CD14-positive monocyte (primary cell): ENCODE data around the gene AHSP. TPM values are rescaled to one million over a fixed set of nuclear protein-coding genes. Genes with fewer than 3 reads are reported as not detected.

Experiments used
- DNase-seq, 3 donors: peaks; one replicate each; pipeline ENCODE4 v3.0.0-alpha.2; 2011 to 2022
- H2AFZ ChIP-seq: 2 replicates; pipeline ENCODE4 v1.6.0; 2012; ENCODE audit warnings: mild to moderate bottlenecking, low read depth, low read length, inconsistent platforms; ENCODE audit not compliant: insufficient read depth, poor library complexity, severe bottlenecking
- H3K27ac ChIP-seq, 2 donors: 1 replicate in 1 of 2; 2 replicates in 1 of 2; pipeline ENCODE4 v1.5.1; 2012 to 2013; ENCODE audit warnings: low read length in 2 of 2, control low read depth in 1 of 2, inconsistent platforms in 1 of 2, low read depth in 1 of 2, mild to moderate bottlenecking in 1 of 2
- H3K27me3 ChIP-seq, 2 donors: one replicate each; pipeline versions ENCODE4 v1.6.0 to v1.6.1; 2011 to 2013; ENCODE audit warnings: low read length in 2 of 2; ENCODE audit not compliant: control insufficient read depth in 2 of 2, insufficient read depth in 2 of 2
- H3K36me3 ChIP-seq, 2 donors: replicated peaks in 1 of 2; 1 replicate in 1 of 2; 2 replicates in 1 of 2; pipeline versions ENCODE4 v1.5.1 to v1.6.1; 2012 to 2013; ENCODE audit warnings: low read length in 2 of 2, control low read depth in 1 of 2, inconsistent platforms in 1 of 2, mild to moderate bottlenecking in 1 of 2; ENCODE audit not compliant: insufficient read depth in 2 of 2, control insufficient read depth in 1 of 2
- H3K4me1 ChIP-seq, 2 donors: 1 replicate in 1 of 2; 2 replicates in 1 of 2; pipeline versions ENCODE4 v1.5.1 to v1.6.1; 2012 to 2013; ENCODE audit warnings: low read length in 2 of 2, control low read depth in 1 of 2, inconsistent platforms in 1 of 2, mild to moderate bottlenecking in 1 of 2, moderate library complexity in 1 of 2; ENCODE audit not compliant: insufficient read depth in 2 of 2, control insufficient read depth in 1 of 2
- H3K4me2 ChIP-seq: replicated peaks from 2 replicates; pipeline ENCODE3; 2012; ENCODE audit warnings: low read length, moderate library complexity, mild to moderate bottlenecking; ENCODE audit not compliant: poor library complexity, severe bottlenecking; ENCODE audit errors: extremely low read depth
- H3K4me3 ChIP-seq, 3 experiments: fragments of 200-600 bp in 1 of 3; sonication (generic) in 1 of 3; replicated peaks in 1 of 3; 1 replicate in 2 of 3; 2 replicates in 1 of 3; pipeline ENCODE4 v1.5.1; 2011 to 2013; ENCODE audit warnings: low read length in 3 of 3, mild to moderate bottlenecking in 3 of 3, control low read depth in 2 of 3, low read depth in 2 of 3, inconsistent platforms in 1 of 3, moderate library complexity in 1 of 3
- H3K79me2 ChIP-seq: 2 replicates; pipeline ENCODE4 v1.6.0; 2012; ENCODE audit warnings: mild to moderate bottlenecking, control low read depth, inconsistent platforms, low read length, moderate library complexity; ENCODE audit not compliant: insufficient read depth
- H3K9ac ChIP-seq: 2 replicates; pipeline ENCODE4 v1.6.0; 2017; ENCODE audit warnings: low read length, mild to moderate bottlenecking; ENCODE audit not compliant: insufficient read depth, poor library complexity, severe bottlenecking
- H3K9me3 ChIP-seq, 2 donors: replicated peaks in 1 of 2; 1 replicate in 1 of 2; 2 replicates in 1 of 2; pipeline versions ENCODE4 v1.5.1 to v1.6.1; 2012 to 2013; ENCODE audit warnings: low read length in 2 of 2, control low read depth in 1 of 2; ENCODE audit not compliant: control insufficient read depth in 1 of 2, insufficient read depth in 1 of 2
- H4K20me1 ChIP-seq: 2 replicates; pipeline ENCODE4 v1.6.0; 2012; ENCODE audit warnings: mild to moderate bottlenecking, low read length, control low read depth, moderate library complexity; ENCODE audit not compliant: insufficient read depth
- H3K27ac Mint-ChIP-seq, 7 donors: one replicate each; pipeline ENCODE4 v1.8.0; 2020; ENCODE audit warnings: mild to moderate bottlenecking in 7 of 7, mixed read lengths in 7 of 7, moderate library complexity in 6 of 7, inconsistent platforms in 2 of 7
- H3K27me3 Mint-ChIP-seq, 3 donors: one replicate each; pipeline ENCODE4 v1.8.0; 2021 to 2022; ENCODE audit warnings: low read depth in 3 of 3, mild to moderate bottlenecking in 3 of 3, mixed read lengths in 3 of 3, moderate library complexity in 3 of 3, inconsistent platforms in 1 of 3
- H3K36me3 Mint-ChIP-seq, 2 donors: one replicate each; pipeline ENCODE4 v1.8.0; 2020; ENCODE audit warnings: mixed read lengths in 2 of 2, inconsistent platforms in 1 of 2, mild to moderate bottlenecking in 1 of 2
- H3K4me1 Mint-ChIP-seq: one replicate; pipeline ENCODE4 v1.8.0; 2020; ENCODE audit warnings: mild to moderate bottlenecking, mixed read lengths
- H3K4me3 Mint-ChIP-seq, 2 donors: one replicate each; pipeline ENCODE4 v1.8.0; 2020; ENCODE audit warnings: mild to moderate bottlenecking in 2 of 2, mixed read lengths in 2 of 2, moderate library complexity in 1 of 2
- H3K9me3 Mint-ChIP-seq, 7 donors: one replicate each; pipeline ENCODE4 v1.8.0; 2020 to 2022; ENCODE audit warnings: mixed read lengths in 7 of 7, mild to moderate bottlenecking in 6 of 7, moderate library complexity in 6 of 7, inconsistent platforms in 2 of 7
- CTCF ChIP-seq: fragments of 200-600 bp; IDR thresholded peaks from one replicate; pipeline ENCODE4 v1.8.0; 2022; ENCODE audit warnings: antibody characterized with exemption, mild to moderate bottlenecking
- WGBS: methylation state at CpG from one replicate; pipeline ENCODE4 v1.1.5; 2013; ENCODE audit warnings: missing lambda C conversion rate; ENCODE audit not compliant: insufficient coverage; 5-methylcytosine and 5-hydroxymethylcytosine counted together
- intact Hi-C, 2 donors: fragments of 100-400 bp; cut with micrococcal nuclease; formaldehyde crosslinking; loops; one replicate each; pipeline versions ENCODE4 v1.15.0 to v1.15.1; 2023
- polyA plus RNA-seq, 3 donors: library from polyadenylated mRNA; depleted of rRNA in 1 of 3; unstranded in 2 of 3; stranded (reverse) in 1 of 3; fragments of 300-500 nt in 2 of 3; fragments of >200 nt in 1 of 3; fragmentation: Illumina TruSeq in 2 of 3; gene quantifications; 1 replicate in 2 of 3; 2 replicates in 1 of 3; pipeline ENCODE4 v1.2.3, GENCODE V29; 2012 to 2021

The AHSP gene
- polyA plus RNA-seq, 3 donors = 0.84 TPM; not detected in 2

- H3K4me2 ChIP-seq = no peak overlapping the region
- H3K9ac ChIP-seq = no peak overlapping the region
- H3K27me3 ChIP-seq = no peaks in the 10 kb centered on the region
- H3K9me3 ChIP-seq = peaks cover 0 to 16% of the 10 kb centered on the region in 2 donors
- H4K20me1 ChIP-seq = no peaks in the 10 kb centered on the region
- no peaks in the 10 kb centered on the region for H3K79me2 ChIP-seq
- Mint-ChIP-seq H3K9me3 (peaks cover 9 to 26% (median 21%) of the 10 kb centered on the region in 7 donors), H3K4me1 (peaks cover 5% of the 10 kb centered on the region), H3K27ac (no peak overlapping the region), H3K27me3 (peaks cover 0 to 5% (median 0%) of the 10 kb centered on the region in 3 donors), H3K4me3 (no peak overlapping the region), H3K36me3 (no peaks in the 10 kb centered on the region)
- H3K4me3 ChIP-seq = no peak overlapping the region
- peaks cover 4 to 5% of the 10 kb centered on the region in 2 donors for H3K4me1 ChIP-seq
- DNase-seq = no peak
- H2AFZ ChIP-seq = no peak overlapping the region
- no peak overlapping the region for H3K27ac ChIP-seq
- no peak for TF ChIP-seq CTCF
- no peaks in the 10 kb centered on the region for H3K36me3 ChIP-seq
- intact Hi-C loops = no loop called here
Measured at GRCh38 chr16:31513884-31514283, 13.8 kb upstream of the AHSP start.

DNA sequence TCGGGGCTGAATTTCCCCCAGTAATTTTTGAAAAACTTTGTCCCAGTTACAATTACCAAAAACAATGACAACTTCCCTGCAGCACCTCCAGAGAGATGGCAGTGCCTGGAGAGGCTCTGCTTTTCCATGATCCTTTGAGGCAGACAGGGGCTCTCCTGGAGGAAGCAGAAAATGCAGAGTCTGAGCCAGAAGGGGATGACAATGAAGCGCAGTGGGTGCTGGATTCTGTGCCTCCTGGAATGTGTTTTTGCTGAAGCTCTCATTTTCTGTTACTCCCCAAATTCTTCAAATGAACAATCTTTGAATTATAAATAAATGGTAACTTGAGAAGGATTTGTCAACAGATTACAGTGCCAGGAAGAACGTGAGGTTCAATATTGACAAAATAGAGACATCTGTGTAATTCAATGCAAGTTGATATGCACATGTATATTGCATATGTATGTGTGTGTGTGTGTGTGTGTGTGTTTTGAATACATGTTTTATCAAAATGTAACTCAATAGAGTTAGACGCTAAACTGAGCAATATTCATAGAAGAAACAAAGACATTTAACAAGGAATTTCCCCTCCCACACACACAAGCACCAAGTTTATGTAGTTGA, 9.8 kb upstream of the AHSP start:
- no peak overlapping the region for H3K4me3 ChIP-seq
- H3K4me2 ChIP-seq = no peak overlapping the region
- H3K27ac ChIP-seq = no peak overlapping the region
- intact Hi-C loops = no loop called here
- H3K9me3 ChIP-seq = peaks cover 0 to 15% of the 10 kb centered on the region in 2 donors
- Mint-ChIP-seq H3K27me3 (peaks cover 0 to 5% (median 2%) of the 10 kb centered on the region in 3 donors), H3K4me1 (no peaks in the 10 kb centered on the region), H3K9me3 (peaks cover 7 to 25% (median 21%) of the 10 kb centered on the region in 7 donors), H3K27ac (no peak overlapping the region), H3K4me3 (no peak overlapping the region), H3K36me3 (no peaks in the 10 kb centered on the region)
- no peak for DNase-seq
- H3K79me2 ChIP-seq = no peaks in the 10 kb centered on the region
- H3K36me3 ChIP-seq = no peaks in the 10 kb centered on the region
- no CpG with 5 or more reads among the region's 4 CpGs for WGBS
- no peaks in the 10 kb centered on the region for H4K20me1 ChIP-seq
- no peaks in the 10 kb centered on the region for H3K4me1 ChIP-seq
- no peak for TF ChIP-seq CTCF
- no peaks in the 10 kb centered on the region for H3K27me3 ChIP-seq
- H3K9ac ChIP-seq = no peak overlapping the region
- no peak overlapping the region for H2AFZ ChIP-seq
